Measurements from ENCODE around the gene PBRM1. TPM values are rescaled to one million over a fixed set of nuclear protein-coding genes. Genes with fewer than 3 reads are reported as not detected.

Gene PBRM1
- total RNA-seq, 2 experiments from 2014 or later, result 75.7 to 91.1 TPM

- Histone ChIP-seq H3K4me2 (ENCODE audit: low read length) (no peak overlapping the region), H3K9me3 (ENCODE audit: low read length) (no peaks in the 10 kb centered on the region), H3K27ac (ENCODE audit: low read depth, low read length, poor library complexity, severe bottlenecking) (no peak overlapping the region), H3K79me2 (ENCODE audit: insufficient read depth, low read depth, low read length) (no peaks in the 10 kb centered on the region), H3K4me3 (ENCODE audit: low read depth, low read length, poor library complexity, severe bottlenecking) (no peak overlapping the region), H3K9me2 (ENCODE audit: insufficient read depth, low read length) (no peaks in the 10 kb centered on the region), H2AFZ (ENCODE audit: low read length) (no peak overlapping the region), H3K4me1 (ENCODE audit: insufficient read depth, low read length, poor library complexity, severe bottlenecking) (peaks cover 3% of the 10 kb centered on the region), H4K20me1 (ENCODE audit: insufficient read depth, low read length) (no peaks in the 10 kb centered on the region), H3K36me3 (ENCODE audit: insufficient read depth, low read length) (peaks cover 93% of the 10 kb centered on the region)
- no TSS peak for BruUV-seq (replicated peaks)
- POLR2A ChIA-PET, result no interaction called here
- TF ChIP-seq, protein P1, sequence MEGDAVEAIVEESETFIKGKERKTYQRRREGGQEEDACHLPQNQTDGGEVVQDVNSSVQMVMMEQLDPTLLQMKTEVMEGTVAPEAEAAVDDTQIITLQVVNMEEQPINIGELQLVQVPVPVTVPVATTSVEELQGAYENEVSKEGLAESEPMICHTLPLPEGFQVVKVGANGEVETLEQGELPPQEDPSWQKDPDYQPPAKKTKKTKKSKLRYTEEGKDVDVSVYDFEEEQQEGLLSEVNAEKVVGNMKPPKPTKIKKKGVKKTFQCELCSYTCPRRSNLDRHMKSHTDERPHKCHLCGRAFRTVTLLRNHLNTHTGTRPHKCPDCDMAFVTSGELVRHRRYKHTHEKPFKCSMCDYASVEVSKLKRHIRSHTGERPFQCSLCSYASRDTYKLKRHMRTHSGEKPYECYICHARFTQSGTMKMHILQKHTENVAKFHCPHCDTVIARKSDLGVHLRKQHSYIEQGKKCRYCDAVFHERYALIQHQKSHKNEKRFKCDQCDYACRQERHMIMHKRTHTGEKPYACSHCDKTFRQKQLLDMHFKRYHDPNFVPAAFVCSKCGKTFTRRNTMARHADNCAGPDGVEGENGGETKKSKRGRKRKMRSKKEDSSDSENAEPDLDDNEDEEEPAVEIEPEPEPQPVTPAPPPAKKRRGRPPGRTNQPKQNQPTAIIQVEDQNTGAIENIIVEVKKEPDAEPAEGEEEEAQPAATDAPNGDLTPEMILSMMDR (conservative IDR thresholded peaks at IDR 0.05; ENCODE audit: low read length), result no peak
- no peak for TF ChIP-seq EZH2phosphoT487 (IDR thresholded peaks at IDR 0.05; ENCODE audit: borderline replicate concordance, low read depth, low read length)
- no peak for DNase-seq (ENCODE audit: low spot score)
- CTCF ChIA-PET (ENCODE audit: unreplicated experiment), result no interaction called here
- intact Hi-C loops (cut with micrococcal nuclease; ENCODE audit: unreplicated experiment), result no loop called here
Measured at GRCh38 chr3:52655895-52656294, 29.8 kb downstream of the PBRM1 start.

DNA sequence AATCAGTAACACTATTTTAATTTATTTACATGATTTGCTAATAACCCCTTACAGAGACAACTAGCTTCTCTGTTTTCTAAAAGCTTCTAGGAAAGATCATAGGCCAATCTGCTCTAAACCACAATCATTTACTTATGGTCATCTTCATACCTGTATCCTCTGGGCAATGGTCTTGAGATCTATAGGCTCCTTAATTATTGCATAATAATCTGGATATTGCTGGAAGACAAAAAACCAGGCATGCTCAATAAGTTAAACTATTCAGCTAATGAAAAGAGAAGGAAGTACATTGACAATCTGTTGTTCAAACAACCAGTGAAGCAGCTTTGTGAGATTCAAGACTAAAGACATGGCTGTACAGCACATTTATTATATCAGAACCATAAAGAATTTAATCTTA is 34.1 kb downstream of the PBRM1 start:
- H3K36me3 ChIP-seq (ENCODE audit: insufficient read depth, low read length), result peaks cover 93% of the 10 kb centered on the region
- BruUV-seq (replicated peaks), result no TSS peak
- H3K4me3 ChIP-seq (ENCODE audit: low read depth, low read length, poor library complexity, severe bottlenecking), result no peak overlapping the region
- ChIA-PET CTCF (ENCODE audit: unreplicated experiment) (interaction anchor here (0.5 kb wide), 1 partner anchor 22 kb away, joined by 3 read pairs; no protein-coding TSS in a partner anchor), POLR2A (interaction anchor here (0.7 to 1.3 kb wide), 4 partner anchors 26 to 325 kb away, joined by 3 to 4 read pairs (median 3); partner anchors contain the start of genes GLT8D1 and SPCS1)
- H3K27ac ChIP-seq (ENCODE audit: low read depth, low read length, poor library complexity, severe bottlenecking), result no peak overlapping the region
- no peak overlapping the region for H2AFZ ChIP-seq (ENCODE audit: low read length)
- DNase-seq (ENCODE audit: low spot score), result no peak
- H3K9me2 ChIP-seq (ENCODE audit: insufficient read depth, low read length), result no peaks in the 10 kb centered on the region
- H3K4me1 ChIP-seq (ENCODE audit: insufficient read depth, low read length, poor library complexity, severe bottlenecking), result peaks cover 3% of the 10 kb centered on the region
- no peaks in the 10 kb centered on the region for H3K79me2 ChIP-seq (ENCODE audit: insufficient read depth, low read depth, low read length)
- no peak overlapping the region for H3K4me2 ChIP-seq (ENCODE audit: low read length)
- intact Hi-C loops (cut with micrococcal nuclease; ENCODE audit: unreplicated experiment), result no loop called here
- TF ChIP-seq, protein P1 (conservative IDR thresholded peaks at IDR 0.05; ENCODE audit: low read length), result no peak
- TF ChIP-seq EZH2phosphoT487 (IDR thresholded peaks at IDR 0.05; ENCODE audit: borderline replicate concordance, low read depth, low read length), result no peak
- no peaks in the 10 kb centered on the region for H4K20me1 ChIP-seq (ENCODE audit: insufficient read depth, low read length)
- H3K9me3 ChIP-seq (ENCODE audit: low read length), result no peaks in the 10 kb centered on the region

DNA sequence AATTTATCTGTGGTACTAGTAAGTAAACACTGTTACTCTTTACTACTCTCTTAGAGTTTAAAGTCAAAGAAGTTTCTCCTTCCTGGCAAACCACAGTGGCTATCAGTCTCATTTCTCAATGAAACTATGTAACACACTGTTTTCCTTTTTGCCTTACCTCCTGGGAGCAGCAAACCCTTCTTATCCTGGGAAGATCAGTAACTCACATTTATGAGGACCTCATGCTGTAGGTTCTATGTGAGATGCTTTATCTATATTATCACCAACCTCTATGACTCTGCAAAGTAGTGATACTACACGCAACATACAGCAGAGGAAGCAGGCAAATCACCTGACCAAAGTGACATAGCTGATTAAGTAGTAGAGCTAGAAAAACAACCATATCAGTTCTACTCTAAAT is 35.3 kb downstream of the PBRM1 start:
- Histone ChIP-seq H2AFZ (ENCODE audit: low read length) (no peak overlapping the region), H3K9me3 (ENCODE audit: low read length) (no peaks in the 10 kb centered on the region), H3K27ac (ENCODE audit: low read depth, low read length, poor library complexity, severe bottlenecking) (no peak overlapping the region), H4K20me1 (ENCODE audit: insufficient read depth, low read length) (no peaks in the 10 kb centered on the region), H3K9me2 (ENCODE audit: insufficient read depth, low read length) (no peaks in the 10 kb centered on the region), H3K79me2 (ENCODE audit: insufficient read depth, low read depth, low read length) (no peaks in the 10 kb centered on the region), H3K4me3 (ENCODE audit: low read depth, low read length, poor library complexity, severe bottlenecking) (no peak overlapping the region), H3K4me2 (ENCODE audit: low read length) (no peak overlapping the region), H3K36me3 (ENCODE audit: insufficient read depth, low read length) (peaks cover 93% of the 10 kb centered on the region), H3K4me1 (ENCODE audit: insufficient read depth, low read length, poor library complexity, severe bottlenecking) (no peaks in the 10 kb centered on the region)
- BruUV-seq (replicated peaks), result no TSS peak
- TF ChIP-seq EZH2phosphoT487 (IDR thresholded peaks at IDR 0.05; ENCODE audit: borderline replicate concordance, low read depth, low read length), result no peak
- TF ChIP-seq, protein P1 (conservative IDR thresholded peaks at IDR 0.05; ENCODE audit: low read length), result no peak
- CTCF ChIA-PET (ENCODE audit: unreplicated experiment), result no interaction called here
- DNase-seq (ENCODE audit: low spot score), result no peak
- POLR2A ChIA-PET, result interaction anchor here (0.5 to 1.1 kb wide), 2 partner anchors 37 to 63 kb away, joined by 3 to 5 read pairs; no protein-coding TSS in a partner anchor
- intact Hi-C loops (cut with micrococcal nuclease; ENCODE audit: unreplicated experiment), result no loop called here
